GM12878 (cell line): ENCODE data around the gene UROC1. TPM values are rescaled to one million over a fixed set of nuclear protein-coding genes. Genes with fewer than 3 reads are reported as not detected.

ENCODE experiments used
- ATAC-seq: fragments of 200-7000 bp; cut with Tn5 transposase; 3 replicates; pipeline ENCODE4 v1.9.1; 2020; ENCODE audit warnings: mild to moderate bottlenecking, moderate library complexity
- BruUV-seq: library from RNA; stranded (reverse); fragments of 400-500 nt; replicated peaks from 2 replicates; lab custom pipeline; 2021; lab: Mats Ljungman, UMichigan
- CTCF ChIA-PET: fragments of 300-600 bp; sonication (Branson Sonifier 250); formaldehyde crosslinking; extraction: SDS; loops from one replicate; lab custom pipeline; 2021; ENCODE audit warnings: inconsistent platforms; lab: Yijun Ruan, JAX
- POLR2A ChIA-PET: fragments of 350-600 bp; formaldehyde crosslinking; extraction: SDS; loops from one replicate; lab custom pipeline; 2021; ENCODE audit warnings: inconsistent platforms; lab: Charles Lee
- RAD21 ChIA-PET: fragments of 300-600 bp; sonication (Branson Sonifier 250); formaldehyde crosslinking; loops from one replicate; lab custom pipeline; 2023; ENCODE audit warnings: antibody characterized with exemption; ENCODE audit not compliant: unreplicated experiment; lab: Charles Lee
- SMC1A ChIA-PET: fragments of 300-600 bp; sonication (Branson Sonifier 250); formaldehyde crosslinking; loops from one replicate; lab custom pipeline; 2023; ENCODE audit not compliant: unreplicated experiment, uncharacterized antibody; lab: Charles Lee
- DNase-seq: peaks from one replicate; pipeline ENCODE4 v3.0.0-alpha.2; 2011; ENCODE audit warnings: low read depth, low spot score
- FAIRE-seq: peaks from 3 replicates; lab custom pipeline; 2011; peaks lifted over from hg19 to GRCh38; lab: Jason Lieb, UNC
- H2AFZ ChIP-seq: 2 replicates; pipeline ENCODE4 v1.6.0; 2011; ENCODE audit warnings: low read depth, low read length, control low read depth; ENCODE audit not compliant: control insufficient read depth
- H3K27ac ChIP-seq: 2 replicates; pipeline ENCODE4 v1.5.1; 2011; ENCODE audit warnings: control low read depth; ENCODE audit not compliant: control insufficient read depth, insufficient read depth
- H3K27me3 ChIP-seq, 2 experiments: replicated peaks in 1 of 2; 2 replicates each; pipeline versions ENCODE4 v1.6.0 to v1.6.1; 2011; ENCODE audit warnings: low read length in 1 of 2; ENCODE audit not compliant: control insufficient read depth in 2 of 2, insufficient read depth in 2 of 2
- H3K36me3 ChIP-seq, 2 experiments: 2 replicates each; pipeline ENCODE4 v1.5.1; 2011; ENCODE audit warnings: low read length in 1 of 2; ENCODE audit not compliant: control insufficient read depth in 2 of 2, insufficient read depth in 2 of 2
- H3K4me1 ChIP-seq: 2 replicates; pipeline ENCODE4 v1.6.1; 2011; ENCODE audit warnings: mild to moderate bottlenecking, low read length, moderate library complexity, mixed read lengths; ENCODE audit not compliant: control insufficient read depth, insufficient read depth
- H3K4me2 ChIP-seq: 2 replicates; pipeline ENCODE4 v1.6.0; 2011; ENCODE audit warnings: control low read depth; ENCODE audit not compliant: control insufficient read depth, insufficient read depth
- H3K4me3 ChIP-seq: fragments of 200-600 bp; sonication (generic); 2 replicates; pipeline ENCODE4 v1.5.1; 2016
- H3K79me2 ChIP-seq: 2 replicates; pipeline ENCODE4 v1.6.0; 2011; ENCODE audit warnings: low read length; ENCODE audit not compliant: control insufficient read depth, insufficient read depth
- H3K9ac ChIP-seq: 2 replicates; pipeline ENCODE4 v1.8.0; 2011; ENCODE audit warnings: low read length, control low read depth, mixed read lengths; ENCODE audit not compliant: control insufficient read depth, insufficient read depth
- H3K9me3 ChIP-seq: replicated peaks from 3 replicates; pipeline ENCODE4 v1.5.1; 2011; ENCODE audit warnings: mild to moderate bottlenecking, low read length; ENCODE audit not compliant: control insufficient read depth, insufficient read depth
- H4K20me1 ChIP-seq: 2 replicates; pipeline ENCODE4 v1.6.0; 2011; ENCODE audit not compliant: control insufficient read depth, insufficient read depth
- BRCA1 ChIP-seq: IDR thresholded peaks from 2 replicates; pipeline ENCODE4 v1.6.1; 2011; ENCODE audit warnings: low read depth, low read length, improper control_type of control experiment
- CBX3 ChIP-seq: fragments of 200-600 bp; sonication (generic); IDR thresholded peaks from 2 replicates; pipeline ENCODE4 v1.6.1; 2016; ENCODE audit warnings: low read depth, borderline replicate concordance
- CEBPB ChIP-seq, 2 experiments: fragments of 150-350 bp in 1 of 2; IDR thresholded peaks; 2 replicates each; pipeline ENCODE4 v1.6.1; 2012 to 2014; ENCODE audit warnings: low read depth in 2 of 2, low read length in 2 of 2, borderline replicate concordance in 1 of 2, inconsistent platforms in 1 of 2
- DPF2 ChIP-seq: fragments of 450-650 bp; IDR thresholded peaks from 2 replicates; pipeline ENCODE4 v1.6.1; 2017; ENCODE audit warnings: mild to moderate bottlenecking
- EP300 ChIP-seq, 2 experiments: fragments of 150-350 bp in 1 of 2; IDR thresholded peaks; 2 replicates each; pipeline ENCODE4 v1.6.1; 2011 to 2012; ENCODE audit warnings: low read depth in 2 of 2, low read length in 2 of 2, borderline replicate concordance in 1 of 2, improper control_type of control experiment in 1 of 2, inconsistent platforms in 1 of 2; ENCODE audit not compliant: control insufficient read depth in 1 of 2
- EZH2 ChIP-seq: IDR thresholded peaks from 2 replicates; pipeline ENCODE4 v1.6.1; 2012; ENCODE audit warnings: low read depth, mild to moderate bottlenecking, control low read depth, inconsistent platforms, low read length, borderline replicate concordance; ENCODE audit not compliant: control insufficient read depth
- NFYB ChIP-seq: IDR thresholded peaks from 2 replicates; pipeline ENCODE4 v1.6.1; 2011; ENCODE audit warnings: low read depth, mild to moderate bottlenecking, low read length, improper control_type of control experiment, moderate library complexity; ENCODE audit not compliant: insufficient read depth
- POLR2A ChIP-seq: IDR thresholded peaks from 2 replicates; pipeline ENCODE4 v1.6.1; 2011; ENCODE audit warnings: low read depth, mild to moderate bottlenecking, low read length
- POLR2AphosphoS2 ChIP-seq: IDR thresholded peaks from 2 replicates; pipeline ENCODE4 v1.6.1; 2011; ENCODE audit warnings: low read depth, mild to moderate bottlenecking, low read length, improper control_type of control experiment, moderate library complexity
- RAD21 ChIP-seq: IDR thresholded peaks from 2 replicates; pipeline ENCODE4 v1.6.1; 2011; ENCODE audit warnings: mild to moderate bottlenecking, low read depth, low read length, moderate library complexity; ENCODE audit not compliant: insufficient read depth
- RAD51 ChIP-seq: fragments of 450-650 bp; IDR thresholded peaks from 2 replicates; pipeline ENCODE4 v1.6.1; 2016; ENCODE audit warnings: moderate library complexity, mild to moderate bottlenecking, inconsistent platforms
- SIX5 ChIP-seq: IDR thresholded peaks from 2 replicates; pipeline ENCODE4 v1.6.1; 2011; ENCODE audit warnings: mild to moderate bottlenecking, low read depth, low read length, moderate library complexity; ENCODE audit not compliant: severe bottlenecking
- TARDBP ChIP-seq: IDR thresholded peaks from 2 replicates; pipeline ENCODE4 v1.6.1; 2016; ENCODE audit warnings: borderline replicate concordance
- ZBTB4 ChIP-seq: fragments of 450-650 bp; formaldehyde crosslinking; IDR thresholded peaks from 2 replicates; pipeline ENCODE4 v1.4.0; 2022; ENCODE audit warnings: mild to moderate bottlenecking, moderate library complexity
- WGBS: methylation state at CpG from one replicate; pipeline ENCODE4 v1.1.6; 2016; ENCODE audit warnings: low lambda C conversion rate; ENCODE audit not compliant: insufficient replicate concordance, insufficient coverage; ENCODE audit errors: missing lambda C conversion rate; 5-methylcytosine and 5-hydroxymethylcytosine counted together
- in situ Hi-C: fragments of 300-500 bp; cut with MboI; formaldehyde crosslinking; loops from 9 replicates; pipeline ENCODE4 v1.14.3; 2018; ENCODE audit warnings: mixed read lengths
- intact Hi-C: fragments of 100-400 bp; cut with micrococcal nuclease; formaldehyde crosslinking; loops from one replicate; pipeline ENCODE4 v1.14.2; 2022; ENCODE audit not compliant: unreplicated experiment
- polyA plus RNA-seq, 11 experiments: library from polyadenylated mRNA; depleted of rRNA in 4 of 11; unstranded in 6 of 11; stranded (reverse) in 5 of 11; fragments of >200 nt; fragmentation: Nextera tagmentation in 4 of 11; fragmentation: Illumina TruSeq in 1 of 11; extraction: Ambion mirVana in 4 of 11; extraction: Trizol in 1 of 11; gene quantifications; 1 replicate in 1 of 11; 2 replicates in 10 of 11; pipeline versions ENCODE4 v1.2.1 to v1.2.3, GENCODE V29; 2011 to 2016; ENCODE audit warnings: inconsistent platforms in 2 of 11, missing spikeins in 2 of 11, low read depth in 1 of 11
- total RNA-seq, 4 experiments: library from RNA; depleted of rRNA in 3 of 4; stranded (reverse); fragments of >200 nt in 3 of 4; fragmentation: Illumina TruSeq in 1 of 4; extraction: Trizol in 1 of 4; gene quantifications; 2 replicates each; pipeline versions ENCODE4 v1.2.1 to v1.2.3, GENCODE V29; 2013 to 2021

UROC1 gene
- total and polyA plus RNA-seq, 10 of the 15 experiments (the other 5 are each of a cell fraction or from before 2014, with no cell fraction given) = 0.04 TPM; not detected in 9

- WGBS = 6% methylated on average over 9 of the region's 9 CpGs
- no TSS peak for BruUV-seq
- ChIA-PET CTCF (no interaction called here), RAD21 (no interaction called here), SMC1A (no interaction called here), POLR2A (no interaction called here)
- Histone ChIP-seq H3K36me3 (no peaks in the 10 kb centered on the region), H2AFZ (no peak within 1 kb of the TSS), H3K4me1 (no peaks in the 10 kb centered on the region), H3K79me2 (no peaks in the 10 kb centered on the region), H3K9me3 (no peaks in the 10 kb centered on the region; the same call in 2 of the 3 replicates), H3K27ac (no peak within 1 kb of the TSS), H3K4me2 (no peak within 1 kb of the TSS), H3K4me3 (no peak within 1 kb of the TSS), H4K20me1 (no peaks in the 10 kb centered on the region), H3K9ac (no peak within 1 kb of the TSS), H3K27me3 (no peaks in the 10 kb centered on the region; a peak in 2 of 4 replicates)
- intact Hi-C loops (no loop called here), in situ Hi-C loops (no loop called here)
- FAIRE-seq (no peak), DNase-seq (no peak), ATAC-seq (no peak)
- no peak for TF ChIP-seq POLR2A
- TF ChIP-seq CEBPB (IDR thresholded peaks at IDR 0.05; ENCODE audit: borderline replicate concordance in 1 of 2, low read depth in 2 of 2, low read length in 2 of 2) = no peak
- no peak for TF ChIP-seq RAD21
- no peak for TF ChIP-seq CBX3
- TF ChIP-seq ZBTB4 = no peak
- no peak for TF ChIP-seq RAD51
- no peak for TF ChIP-seq BRCA1
- TF ChIP-seq SIX5 = no peak
- no peak for TF ChIP-seq TARDBP
- TF ChIP-seq EP300 (IDR thresholded peaks at IDR 0.05; ENCODE audit: borderline replicate concordance in 1 of 2, control insufficient read depth in 1 of 2, low read depth in 2 of 2, low read length in 2 of 2) = no peak
- no peak for TF ChIP-seq POLR2AphosphoS2
- TF ChIP-seq EZH2 = no peak
- TF ChIP-seq DPF2 = no peak
- no peak for TF ChIP-seq NFYB
Observed at GRCh38 chr3:126558336-126559071, 40.9 kb upstream of the UROC1 start, which contains the start of gene C3orf22. Gene C3orf22, minus strand, starts transcription at chr3:126558932. Its CDS starts 5,542 bp downstream, at chr3:126553390.
